ENCODE results near the gene PLXND1.

DNA sequence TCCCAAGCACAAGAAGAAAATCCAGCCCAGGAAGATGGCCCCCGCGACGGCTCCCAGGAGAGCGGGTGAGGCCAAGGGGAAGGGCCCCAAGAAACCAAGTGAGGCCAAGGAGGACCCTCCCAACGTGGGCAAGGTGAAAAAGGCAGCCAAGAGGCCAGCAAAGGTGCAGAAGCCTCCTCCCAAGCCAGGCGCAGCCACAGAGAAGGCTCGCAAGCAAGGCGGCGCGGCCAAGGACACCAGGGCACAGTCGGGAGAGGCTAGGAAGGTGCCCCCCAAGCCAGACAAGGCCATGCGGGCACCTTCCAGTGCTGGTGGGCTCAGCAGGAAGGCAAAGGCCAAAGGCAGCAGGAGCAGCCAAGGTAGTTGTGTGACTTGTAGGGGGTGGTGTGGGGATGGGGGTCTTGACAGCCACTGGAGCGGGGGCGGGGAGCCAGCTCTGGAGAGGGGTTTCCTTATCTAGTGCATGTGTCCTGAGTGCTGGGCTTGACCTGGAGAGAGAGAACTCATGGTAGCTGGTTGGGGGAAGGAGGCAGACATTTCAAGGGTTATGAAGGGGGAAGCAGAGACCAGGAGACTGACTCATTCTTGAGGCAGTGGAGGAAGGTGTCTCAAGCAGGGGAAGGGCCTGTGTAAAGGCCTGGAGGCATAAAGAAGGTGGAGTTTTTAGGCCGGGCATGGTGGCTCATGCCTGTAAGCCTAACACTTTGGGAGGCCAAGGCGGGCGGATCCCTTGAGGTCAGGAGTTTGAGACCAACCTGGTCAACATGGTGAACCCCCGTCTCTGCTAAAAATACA, 57.3 kb downstream of the PLXND1 start:
- TF ChIP-seq CTCF (IDR thresholded peaks at IDR 0.05) (no peak), EP300 (IDR thresholded peaks at IDR 0.05) (no peak), POLR2A (IDR thresholded peaks at IDR 0.05) (no peak)

All from tibial nerve (tissue), 4 donors.